Hepatocyte (in vitro differentiated cells): Measurements from ENCODE around the gene CHMP6.

Experiments used
- EZH2 ChIP-seq: fragments of 200-600 bp; sonication (generic); IDR thresholded peaks from 2 replicates; pipeline ENCODE4 v1.6.1; 2016; ENCODE audit warnings: antibody characterized with exemption, mild to moderate bottlenecking, borderline replicate concordance
- TF ChIP-seq, protein P1 (sequence below): fragments of 200-600 bp; sonication (generic); IDR thresholded peaks from 2 replicates; pipeline ENCODE4 v1.5.1; 2016; ENCODE audit warnings: antibody characterized with exemption, mild to moderate bottlenecking; ENCODE audit not compliant: poor library complexity

DNA sequence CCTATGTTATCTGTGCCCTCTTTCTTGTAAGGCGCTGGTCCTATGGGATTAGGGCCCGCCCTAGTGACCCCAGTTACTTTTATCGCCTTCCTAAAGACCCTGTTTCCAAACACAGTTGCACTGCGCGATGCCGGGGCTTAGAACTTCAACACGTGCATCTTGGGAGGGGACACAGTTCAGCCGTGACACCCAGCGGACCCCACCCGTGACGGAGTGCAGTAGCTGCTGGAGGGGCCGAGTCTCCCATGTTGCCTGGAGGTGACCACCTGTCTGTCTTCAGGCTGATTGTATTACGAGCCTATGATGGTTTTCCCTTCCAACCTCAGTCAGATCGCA is 52.8 kb downstream of the CHMP6 start:
- TF ChIP-seq, protein P1, sequence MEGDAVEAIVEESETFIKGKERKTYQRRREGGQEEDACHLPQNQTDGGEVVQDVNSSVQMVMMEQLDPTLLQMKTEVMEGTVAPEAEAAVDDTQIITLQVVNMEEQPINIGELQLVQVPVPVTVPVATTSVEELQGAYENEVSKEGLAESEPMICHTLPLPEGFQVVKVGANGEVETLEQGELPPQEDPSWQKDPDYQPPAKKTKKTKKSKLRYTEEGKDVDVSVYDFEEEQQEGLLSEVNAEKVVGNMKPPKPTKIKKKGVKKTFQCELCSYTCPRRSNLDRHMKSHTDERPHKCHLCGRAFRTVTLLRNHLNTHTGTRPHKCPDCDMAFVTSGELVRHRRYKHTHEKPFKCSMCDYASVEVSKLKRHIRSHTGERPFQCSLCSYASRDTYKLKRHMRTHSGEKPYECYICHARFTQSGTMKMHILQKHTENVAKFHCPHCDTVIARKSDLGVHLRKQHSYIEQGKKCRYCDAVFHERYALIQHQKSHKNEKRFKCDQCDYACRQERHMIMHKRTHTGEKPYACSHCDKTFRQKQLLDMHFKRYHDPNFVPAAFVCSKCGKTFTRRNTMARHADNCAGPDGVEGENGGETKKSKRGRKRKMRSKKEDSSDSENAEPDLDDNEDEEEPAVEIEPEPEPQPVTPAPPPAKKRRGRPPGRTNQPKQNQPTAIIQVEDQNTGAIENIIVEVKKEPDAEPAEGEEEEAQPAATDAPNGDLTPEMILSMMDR: no peak
- TF ChIP-seq EZH2: no peak
